Suprapubic skin (tissue), 3 donors: Measurements from ENCODE around the gene MRPL40.

Experiments used
- CTCF ChIP-seq, 2 donors: fragments of 200-600 bp in 1 of 2; fragments of 450-650 bp in 1 of 2; sonication (generic) in 1 of 2; IDR thresholded peaks; one replicate each; pipeline ENCODE4 v1.5.1; 2016 to 2019; ENCODE audit warnings: antibody characterized with exemption in 2 of 2, mild to moderate bottlenecking in 1 of 2, moderate library complexity in 1 of 2
- EP300 ChIP-seq: sonication (generic); formaldehyde crosslinking; IDR thresholded peaks from one replicate; pipeline ENCODE4 v1.6.1; 2017; ENCODE audit warnings: antibody characterized with exemption
- POLR2A ChIP-seq, 2 donors: fragments of 450-650 bp; IDR thresholded peaks; one replicate each; pipeline ENCODE4 v1.6.1; 2017; ENCODE audit warnings: antibody characterized with exemption in 2 of 2, mild to moderate bottlenecking in 2 of 2, moderate library complexity in 2 of 2

- TF ChIP-seq POLR2A (IDR thresholded peaks at IDR 0.05) (no peak), EP300 (no peak), CTCF (IDR thresholded peaks at IDR 0.05) (no peak)
Measured at GRCh38 chr22:19448076-19448607, 15.8 kb downstream of the MRPL40 start.
